CD4-positive, alpha-beta T cell treated with Interleukin-15 for 1 hour (primary cell): Measurements from ENCODE around the gene FBLN2.

Source experiments
- DNase-seq: peaks from one replicate; pipeline ENCODE4 v3.0.0-alpha.2; 2020

FBLN2 gene

DNA sequence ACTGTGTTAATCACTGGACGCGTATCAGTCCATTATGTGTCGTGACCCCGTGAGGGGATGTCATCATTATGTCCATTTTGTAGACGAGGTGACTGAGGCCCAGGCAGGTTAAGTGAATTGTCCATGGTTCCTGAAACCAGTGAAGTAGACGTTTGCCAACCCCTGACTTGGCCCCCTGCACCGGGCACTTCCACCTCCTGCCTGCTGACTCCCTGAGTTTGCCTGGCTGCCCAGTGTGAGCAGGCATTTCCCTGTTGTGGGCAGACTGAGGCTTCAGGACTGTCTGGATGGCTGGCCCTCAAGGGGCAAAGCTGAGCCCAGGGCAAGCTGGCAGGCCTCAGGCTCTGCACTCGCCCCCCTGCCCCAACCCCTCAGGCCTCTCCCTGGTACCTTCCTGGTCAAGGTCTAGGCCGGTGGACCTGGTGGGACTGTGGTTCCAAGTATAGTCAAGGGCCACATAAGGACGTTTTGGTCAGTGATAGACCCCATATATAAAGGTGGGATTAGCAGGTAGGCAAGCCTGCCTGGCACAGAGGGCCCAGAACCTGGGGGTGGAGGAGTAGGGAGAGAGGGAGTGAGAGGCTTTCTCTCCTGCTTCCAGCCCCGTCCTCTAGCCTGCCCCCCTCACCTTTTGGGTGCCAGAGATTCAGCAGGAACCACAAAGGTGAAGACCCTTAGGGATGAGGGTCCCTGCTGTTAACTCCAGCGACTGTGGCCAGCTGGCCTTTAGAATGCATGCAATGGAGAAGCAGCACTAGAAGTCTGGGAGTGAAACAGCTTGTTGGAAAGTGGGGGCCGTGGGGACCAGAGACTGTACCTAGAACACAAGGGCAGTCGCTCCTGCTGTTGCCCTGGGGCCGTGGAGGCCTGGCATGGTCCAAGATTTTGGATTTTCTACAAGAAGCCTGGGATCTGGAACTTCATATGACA lies 34.6 kb downstream of the FBLN2 start:
- DNase-seq: no peak

DNA sequence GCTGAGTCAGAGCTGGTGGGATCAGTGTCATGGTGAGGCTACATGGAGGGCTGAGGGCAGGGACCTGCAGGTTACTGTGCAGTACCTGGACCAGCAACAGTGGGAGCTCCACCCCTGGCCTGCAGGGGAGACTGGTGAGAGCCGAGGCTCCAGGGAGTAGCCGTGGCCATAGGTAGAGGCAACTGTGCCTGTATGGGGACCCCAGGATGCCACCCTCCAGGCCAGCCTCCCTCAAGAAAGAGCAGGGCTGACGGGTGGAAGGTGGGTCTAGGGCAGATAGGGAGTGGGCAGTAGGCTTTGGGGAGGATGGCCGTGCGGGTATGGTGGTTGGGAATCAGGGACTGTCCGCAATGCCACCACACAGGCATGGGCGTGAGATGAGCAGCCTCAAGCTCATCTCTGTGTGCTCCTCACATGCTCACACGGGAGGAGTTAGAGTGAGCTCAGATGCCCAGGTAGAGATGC lies 35.5 kb downstream of the FBLN2 start:
- DNase-seq: no peak

DNA sequence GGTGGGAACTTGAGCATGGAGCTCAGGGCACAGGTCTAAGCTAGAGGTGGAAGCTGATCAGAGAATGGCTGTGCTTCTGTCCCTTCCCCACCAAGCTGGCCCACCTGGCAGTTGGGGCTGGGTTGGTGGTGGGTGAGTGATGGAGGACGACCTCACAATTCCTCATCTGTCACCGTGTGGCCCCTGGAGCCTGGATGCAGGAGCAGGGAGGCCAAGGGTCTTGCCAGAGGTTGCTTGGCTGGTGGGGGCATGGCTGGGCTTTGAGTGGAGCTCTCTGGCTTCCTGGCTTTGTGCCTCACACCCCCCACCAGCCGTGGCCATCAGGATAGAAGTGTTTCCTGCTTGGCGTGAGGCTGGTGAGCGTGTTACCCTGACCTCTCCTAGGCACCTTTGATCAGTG lies 36.0 kb downstream of the FBLN2 start:
- no peak for DNase-seq

DNA sequence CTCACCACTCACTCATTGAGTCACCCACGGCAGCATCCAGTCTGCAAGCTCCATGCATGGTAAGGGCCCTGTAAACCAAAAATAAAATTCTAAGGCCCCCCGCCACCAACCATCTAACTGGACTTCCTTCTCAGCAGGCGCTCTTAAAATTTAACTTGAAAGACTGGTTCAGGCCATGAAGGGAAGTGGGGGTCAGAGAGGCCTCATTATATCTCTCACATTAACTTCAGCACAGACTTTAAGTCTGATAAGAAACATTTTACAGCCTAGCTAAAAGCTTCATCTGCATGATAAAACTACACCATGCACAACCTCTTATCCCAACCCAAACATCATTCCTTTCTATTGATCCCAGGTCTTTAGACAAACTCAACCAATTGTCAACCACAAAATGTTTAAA lies 38.5 kb downstream of the FBLN2 start:
- no peak for DNase-seq

DNA sequence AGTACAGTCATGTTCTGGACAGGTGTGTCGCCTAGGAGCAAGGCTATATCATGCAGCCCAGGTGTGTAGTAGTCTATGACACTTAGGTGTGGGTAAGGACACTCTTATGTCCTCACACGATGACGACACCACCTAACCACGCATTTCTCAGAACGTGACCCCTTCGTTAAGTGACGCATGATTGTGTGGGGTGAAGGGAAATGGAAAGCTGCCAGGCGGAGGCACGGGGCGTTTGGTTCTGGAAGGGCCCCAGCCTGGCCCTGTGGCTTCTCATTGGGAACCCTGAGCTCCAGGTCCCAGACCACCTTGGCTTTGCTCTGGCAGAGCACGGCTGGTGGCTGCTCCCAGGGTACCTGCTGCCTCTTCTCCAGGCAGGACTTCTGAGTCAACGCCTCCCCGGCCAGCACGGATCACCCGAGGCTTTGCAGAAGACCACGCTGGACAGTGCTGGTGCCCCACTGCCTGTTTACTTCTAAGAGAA lies 39.3 kb downstream of the FBLN2 start:
- no peak for DNase-seq

DNA sequence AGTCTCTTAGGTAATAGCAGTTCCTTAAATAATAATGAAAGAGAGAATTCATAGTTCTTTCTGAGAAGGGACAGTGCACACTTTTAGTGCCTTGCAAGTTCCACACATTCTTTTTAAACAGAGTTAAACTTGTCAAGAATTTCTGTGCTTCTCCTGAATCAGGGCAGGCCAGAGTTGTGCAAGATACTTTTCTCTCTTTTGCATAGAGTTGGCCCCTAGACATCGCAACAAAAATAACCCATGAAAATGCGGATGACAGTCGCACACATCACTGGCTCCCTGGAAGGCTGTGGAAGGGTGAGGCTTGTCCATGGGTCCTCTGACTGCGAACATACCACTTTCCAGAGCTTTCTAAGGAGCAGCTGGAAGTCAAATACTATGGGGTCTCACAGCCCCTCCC lies 40.1 kb downstream of the FBLN2 start:
- no peak for DNase-seq

DNA sequence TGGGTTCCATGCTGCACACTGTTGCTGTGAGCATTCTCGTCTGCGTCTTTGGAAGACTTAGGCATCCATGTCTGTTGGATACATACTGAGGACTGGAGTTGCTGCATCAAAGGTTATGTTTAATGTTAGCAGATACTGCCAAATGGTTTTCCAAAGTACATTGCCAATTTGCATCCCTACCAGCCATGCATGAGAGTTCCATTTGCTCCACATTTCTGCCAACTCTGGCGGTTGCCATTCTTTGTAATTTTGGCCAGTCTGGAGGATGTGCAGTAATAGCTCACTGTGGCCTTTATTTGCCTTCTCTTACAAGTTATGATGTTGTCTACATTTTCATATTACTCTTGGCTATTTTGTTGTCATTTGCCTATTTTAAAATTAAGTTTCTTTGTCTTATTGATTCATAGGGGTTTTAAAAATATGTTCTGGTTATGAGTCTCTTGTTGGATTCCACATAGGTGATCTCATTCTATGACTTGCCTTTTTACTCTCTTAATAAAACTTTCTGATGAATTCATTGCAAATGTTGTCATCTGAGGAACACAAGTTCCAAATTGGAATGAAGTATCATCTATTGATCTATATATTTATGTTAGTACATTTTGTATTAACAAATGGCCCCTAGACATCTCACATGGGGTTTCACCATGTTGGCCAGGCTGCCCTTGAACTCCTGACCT lies 42.1 kb downstream of the FBLN2 start:
- no peak for DNase-seq

DNA sequence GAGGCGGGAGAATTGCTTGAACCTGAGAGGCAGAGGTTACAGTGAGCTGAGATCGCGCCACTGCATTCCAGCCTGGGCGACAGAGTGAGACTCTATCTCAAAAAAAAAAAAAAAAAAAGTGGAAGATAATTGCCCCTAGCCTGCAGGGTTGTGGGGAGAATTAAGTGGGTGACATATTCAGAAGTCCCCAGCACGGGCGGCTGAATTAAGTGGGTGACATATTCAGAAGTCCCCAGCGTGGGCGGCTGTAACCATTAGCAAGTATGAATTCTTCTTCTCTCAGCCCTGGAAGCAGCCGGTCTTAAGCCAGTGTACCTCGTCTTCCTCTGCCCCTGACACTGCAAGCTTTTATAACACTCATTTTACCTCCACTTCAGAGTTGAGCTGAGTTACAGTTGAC lies 44.7 kb downstream of the FBLN2 start:
- DNase-seq: no peak

DNA sequence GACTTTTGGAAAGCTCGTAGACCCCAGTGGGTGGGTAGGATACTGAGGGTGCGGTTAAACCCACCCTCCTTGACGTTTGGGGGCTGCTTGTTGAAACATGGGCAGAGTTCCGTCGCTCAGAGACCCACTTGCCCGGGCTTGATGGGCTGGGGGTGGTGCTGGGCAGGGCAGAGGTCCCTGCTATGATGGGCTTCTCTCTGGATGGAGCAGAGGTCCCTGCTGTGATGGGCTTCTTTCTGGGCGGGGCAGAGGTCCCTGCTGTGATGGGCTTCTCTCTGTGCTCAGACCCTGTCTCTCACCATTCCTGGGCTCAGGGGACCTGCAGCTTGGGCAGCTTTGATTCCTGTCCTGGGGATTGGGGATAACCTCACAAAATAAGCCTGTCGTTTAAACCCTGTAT lies 45.2 kb downstream of the FBLN2 start:
- no peak for DNase-seq

DNA sequence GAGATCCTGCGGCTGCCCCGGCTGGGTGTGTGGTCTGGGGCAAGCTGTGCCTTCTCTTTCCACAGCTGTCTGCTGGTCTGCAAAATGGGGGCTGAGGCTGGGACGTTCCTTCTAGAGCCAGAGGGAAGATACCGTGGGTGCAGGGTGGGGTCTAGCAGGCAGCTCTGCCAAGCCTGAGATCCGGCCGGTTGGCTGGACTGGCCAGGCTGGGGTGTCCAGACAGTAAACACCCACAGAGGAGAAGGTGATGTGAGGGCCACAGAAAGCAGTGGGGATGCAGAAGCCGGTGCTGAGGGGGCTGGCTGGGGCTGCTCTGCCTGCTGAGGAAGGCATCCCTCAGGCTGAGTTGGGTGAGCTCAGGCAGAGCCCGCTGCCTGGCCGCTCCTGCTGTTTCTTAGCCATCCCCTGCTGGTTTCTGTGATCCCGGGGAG lies 46.1 kb downstream of the FBLN2 start:
- no peak for DNase-seq

DNA sequence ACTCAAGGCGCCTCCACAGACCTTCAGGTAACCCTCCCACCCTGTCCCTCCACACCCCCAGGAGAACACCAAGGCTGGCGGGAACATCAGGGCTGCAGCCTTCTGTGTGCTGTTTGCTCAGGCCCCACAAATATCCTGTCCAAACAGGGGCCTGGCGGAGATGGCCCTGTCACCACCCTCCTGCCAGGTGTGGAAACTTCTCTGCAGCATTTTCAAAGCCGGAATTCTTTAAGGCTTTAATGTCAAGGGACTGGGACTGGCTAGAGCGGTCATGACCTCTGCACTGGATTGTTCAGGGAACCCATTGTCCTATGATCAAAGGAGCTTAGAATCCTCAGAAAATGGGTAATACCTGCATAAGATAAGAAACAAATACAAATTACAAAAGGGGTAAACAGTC lies 46.6 kb downstream of the FBLN2 start:
- no peak for DNase-seq

DNA sequence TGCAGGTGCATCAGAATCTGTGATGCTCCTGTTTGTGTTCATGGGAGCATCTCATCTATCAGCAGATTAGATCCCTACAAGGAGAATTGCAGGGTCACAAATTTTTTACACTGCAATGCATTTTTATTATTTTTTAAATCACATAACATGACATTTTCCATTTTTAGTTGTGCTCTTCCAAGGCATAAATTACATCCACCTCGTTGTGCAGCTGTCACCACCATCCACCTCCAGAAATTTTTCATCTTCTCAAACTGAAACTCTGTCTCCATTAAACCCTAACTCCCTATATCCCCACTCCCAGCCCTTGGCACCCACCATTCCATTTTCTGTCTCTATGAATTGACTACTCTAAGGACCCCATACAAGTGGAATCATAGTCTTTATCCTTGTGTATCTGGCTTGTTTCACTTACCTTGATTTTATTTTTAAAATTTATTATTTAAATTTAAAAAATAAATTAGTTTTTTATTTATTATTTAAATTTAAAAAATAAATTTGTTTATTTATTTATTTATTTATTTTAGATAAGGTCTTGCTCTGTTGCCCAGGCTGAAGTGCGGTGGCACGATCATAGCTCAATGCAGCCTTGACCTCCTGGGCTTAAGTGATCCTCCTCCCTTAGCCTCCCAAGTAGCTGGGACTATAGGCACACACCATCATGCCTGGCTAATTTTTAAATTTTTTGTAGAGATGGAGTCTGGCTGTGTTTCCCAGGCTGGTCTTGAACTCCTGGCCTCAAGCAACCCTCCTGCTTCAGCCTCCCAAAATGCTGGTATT lies 47.7 kb downstream of the FBLN2 start:
- DNase-seq: no peak

DNA sequence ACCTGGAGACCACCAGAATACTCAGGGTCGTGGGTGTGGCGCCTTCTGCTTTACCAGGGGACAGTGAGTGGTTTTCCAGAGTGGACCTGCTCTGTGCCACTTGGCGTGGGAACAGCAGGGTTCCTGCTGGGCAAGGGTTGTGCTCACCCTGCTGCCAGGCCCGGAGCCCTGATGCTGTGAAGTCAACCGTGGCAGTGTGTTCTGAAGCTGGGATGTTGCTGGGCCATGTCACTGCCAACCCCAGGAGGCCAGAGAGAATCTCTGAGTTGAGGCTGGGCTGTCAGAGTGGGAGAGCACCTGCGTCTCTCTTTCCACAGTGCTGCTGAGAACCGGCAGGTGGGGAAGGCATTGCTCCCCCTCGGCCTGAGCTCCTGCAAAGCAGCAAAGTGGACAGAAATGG lies 48.7 kb downstream of the FBLN2 start:
- no peak for DNase-seq

DNA sequence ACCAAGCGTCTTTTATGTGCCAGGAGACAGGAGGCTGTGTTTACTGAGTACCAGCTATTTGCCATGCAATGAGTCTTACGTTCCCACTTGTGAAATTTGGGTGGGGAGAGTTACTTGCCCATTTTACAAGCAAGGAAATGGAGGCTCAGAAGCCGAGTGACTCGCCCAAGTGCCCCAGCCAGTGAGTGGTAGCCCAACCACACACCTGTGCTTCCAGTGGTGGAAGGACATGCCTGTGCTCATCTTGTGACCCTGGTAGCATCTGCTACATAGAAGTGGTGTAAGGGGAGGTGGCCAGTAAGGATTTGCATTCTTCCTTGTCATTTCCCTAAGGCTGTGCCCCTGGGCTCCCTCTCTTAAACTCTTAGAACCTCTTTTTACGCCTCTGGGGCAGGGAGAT lies 49.3 kb downstream of the FBLN2 start:
- DNase-seq: no peak

DNA sequence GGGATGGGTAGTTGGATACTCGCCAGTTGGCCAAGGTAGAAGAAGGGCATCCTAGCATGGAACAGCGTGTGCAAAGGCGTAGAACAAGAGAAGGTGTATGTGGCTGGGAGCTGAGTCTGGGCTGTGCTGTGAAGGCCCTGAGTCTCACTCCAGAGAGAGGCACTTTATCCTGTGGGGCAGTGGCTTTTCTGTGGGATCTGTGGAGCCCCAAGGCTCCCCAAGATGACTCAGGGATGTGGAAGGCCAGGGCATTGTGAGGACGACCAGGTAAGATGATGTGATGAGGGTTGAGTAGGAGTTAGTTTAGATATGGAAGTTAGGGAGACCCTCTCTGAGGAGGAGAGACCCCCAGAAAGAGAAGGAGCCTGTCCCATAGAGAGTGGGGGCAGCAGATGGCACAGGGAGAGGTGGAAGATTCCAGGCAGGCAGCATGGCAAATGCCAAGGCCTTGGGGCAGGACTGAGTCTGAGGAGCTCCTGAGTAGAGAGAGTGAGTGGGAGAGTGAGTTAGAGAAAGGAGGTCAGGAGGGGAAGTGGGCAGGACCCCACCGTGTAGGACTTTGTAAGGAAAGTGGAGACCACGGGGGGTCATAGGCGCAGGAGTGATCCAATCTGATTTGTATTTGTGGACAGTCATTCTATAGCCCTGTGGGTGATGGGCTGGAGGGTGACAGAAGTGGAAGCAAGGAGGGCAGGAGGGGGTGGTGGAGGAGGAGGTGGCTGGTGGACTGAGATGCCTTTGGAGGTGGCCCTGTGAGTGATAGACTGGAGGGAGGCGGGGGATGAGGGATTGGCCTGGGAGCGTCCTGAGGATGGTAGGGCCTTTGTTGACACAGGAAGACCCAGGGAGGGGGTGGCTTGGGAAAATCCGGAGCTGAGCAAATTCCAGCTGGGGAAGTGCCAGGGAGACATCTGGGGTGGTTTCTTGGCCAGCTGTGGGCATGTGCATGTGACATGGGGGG lies 50.3 kb downstream of the FBLN2 start:
- no peak for DNase-seq

DNA sequence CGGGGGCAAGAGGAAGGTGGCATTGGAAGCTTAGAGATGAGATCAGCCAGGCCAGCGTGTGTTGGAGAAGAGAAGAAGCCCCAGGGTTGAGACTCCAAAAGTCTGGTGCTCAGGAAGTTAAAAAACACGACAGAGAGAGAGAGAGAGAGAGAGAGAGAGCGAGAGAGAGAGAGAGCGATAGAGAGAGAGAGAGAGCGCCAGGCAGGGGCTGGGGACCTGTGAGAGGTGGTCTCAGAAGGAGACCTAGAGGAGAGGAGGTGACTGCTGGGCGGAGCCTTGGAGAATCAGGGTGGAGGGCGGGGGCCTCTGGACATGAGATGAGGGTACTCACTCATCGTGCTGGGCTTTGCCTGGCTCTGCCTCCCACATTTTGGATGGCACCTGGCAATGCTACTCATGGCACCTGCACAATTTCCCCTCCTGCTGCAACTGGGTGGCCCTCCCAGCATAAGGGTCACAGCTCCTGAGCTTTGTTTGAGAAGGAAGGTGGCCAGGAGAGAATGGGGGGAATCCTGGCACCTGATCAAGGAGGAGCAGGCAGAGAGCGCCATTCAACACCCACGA lies 51.0 kb downstream of the FBLN2 start:
- no peak for DNase-seq

DNA sequence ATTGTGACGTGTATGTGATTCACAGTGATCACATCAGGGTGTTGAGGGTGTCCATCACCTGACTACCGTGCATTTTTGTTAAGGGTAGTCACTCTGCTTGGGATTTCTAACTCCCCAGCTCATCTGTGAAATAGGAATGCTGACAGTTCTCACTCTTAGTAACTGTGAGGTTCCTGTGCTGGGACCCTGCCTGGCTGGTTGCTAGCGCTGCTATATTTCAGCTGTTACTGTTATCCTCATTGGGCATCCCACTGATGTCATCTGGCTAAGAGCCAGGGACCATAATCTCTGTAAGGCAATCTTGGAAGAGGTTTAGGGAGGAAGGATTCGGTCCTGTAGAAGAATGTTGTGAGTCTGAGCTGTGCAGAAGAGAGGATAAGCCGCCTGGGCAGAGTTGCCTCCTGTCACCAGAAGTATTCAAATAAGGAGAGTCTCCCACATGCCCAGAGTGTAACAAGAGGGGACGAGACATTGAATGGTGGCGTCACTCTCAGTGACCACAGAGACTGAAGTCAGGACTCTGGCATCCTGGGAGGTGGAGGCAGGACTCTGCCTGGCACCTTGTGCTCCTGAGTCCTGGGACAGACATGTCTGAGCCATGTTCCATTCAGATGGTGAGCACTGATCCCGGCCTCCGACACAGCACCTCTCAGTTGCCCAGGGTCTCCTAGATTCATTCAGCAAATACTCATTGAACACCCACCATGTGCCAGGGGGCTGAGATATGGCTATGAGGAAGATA lies 52.2 kb downstream of the FBLN2 start:
- DNase-seq: no peak

DNA sequence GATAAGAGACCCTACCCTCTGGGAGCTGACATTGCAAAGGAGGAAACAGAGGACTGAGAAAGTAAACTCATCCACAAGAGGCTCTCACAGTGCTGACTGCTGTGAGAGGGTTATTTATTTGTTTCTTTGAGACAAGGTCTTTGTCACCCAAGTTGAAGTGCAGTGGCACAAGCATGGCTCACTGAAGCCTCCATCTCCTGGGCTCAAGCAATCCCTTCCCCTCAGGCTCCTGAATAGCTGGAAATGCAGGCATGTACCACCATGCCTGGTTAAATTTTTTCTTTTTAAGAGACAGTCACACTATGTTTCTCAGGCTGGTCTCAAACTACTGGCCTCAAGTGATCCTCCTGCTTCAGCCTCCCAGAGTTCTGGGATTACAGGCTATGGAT lies 52.8 kb downstream of the FBLN2 start:
- DNase-seq: no peak

DNA sequence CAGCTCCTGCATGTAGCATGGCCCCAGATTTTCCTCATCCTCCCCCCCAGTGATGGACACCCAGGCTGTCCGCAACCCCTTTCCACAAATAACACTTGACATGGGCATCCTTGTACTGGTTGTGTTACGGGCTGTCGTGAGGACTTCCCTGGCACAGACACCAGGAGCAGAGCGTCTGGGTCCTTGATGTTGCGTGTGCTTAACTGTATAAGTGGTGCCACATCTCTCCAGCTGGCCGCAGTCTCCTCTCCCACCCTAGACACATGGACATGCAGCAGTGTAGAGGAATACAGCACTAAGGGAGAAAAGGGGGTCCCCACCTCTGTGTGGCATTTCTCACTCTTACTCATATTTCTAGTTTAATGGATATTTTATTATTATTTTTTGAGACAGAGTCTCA lies 56.6 kb downstream of the FBLN2 start:
- DNase-seq: no peak

DNA sequence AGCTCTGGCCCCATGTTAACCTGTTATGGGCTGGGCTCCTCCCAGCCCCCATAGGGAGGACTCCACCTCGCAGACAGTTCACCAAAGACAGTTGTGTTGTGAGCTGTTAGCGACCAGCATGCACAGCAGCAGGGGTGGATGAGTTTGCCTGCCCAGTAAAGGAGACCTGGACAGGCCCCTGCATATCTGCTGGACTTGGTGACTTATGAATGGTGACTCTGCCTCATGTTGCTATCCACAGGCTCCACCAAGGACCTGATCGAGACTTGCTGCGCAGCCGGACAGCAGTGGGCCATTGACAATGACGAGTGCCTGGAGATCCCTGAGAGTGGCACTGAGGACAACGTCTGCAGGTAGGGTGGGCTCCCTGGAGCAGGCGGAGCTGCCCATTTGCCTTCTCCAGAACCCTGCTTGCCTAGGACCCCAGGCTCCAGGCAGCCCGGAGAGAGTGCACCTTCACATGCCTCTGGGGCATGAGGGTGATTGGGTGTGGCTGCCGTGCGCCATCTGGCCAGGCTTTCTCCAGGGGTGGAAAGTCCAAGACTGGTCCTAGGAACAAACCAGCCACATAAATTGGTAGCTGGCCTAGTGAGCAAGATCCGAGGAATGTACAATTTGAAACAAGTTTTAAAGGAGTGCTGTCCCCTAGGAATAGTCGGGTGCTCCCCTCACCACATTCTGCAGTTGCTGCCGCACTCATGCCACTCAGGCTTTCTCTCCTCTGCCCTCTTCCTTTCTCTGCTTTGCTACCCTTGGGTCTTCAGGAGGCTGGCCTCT lies 59.1 kb downstream of the FBLN2 start:
- DNase-seq: no peak
